Testis (tissue), 2 donors: Measurements from ENCODE around the gene YWHAH.

Experiments used
- CTCF ChIP-seq, 3 experiments: fragments of 450-650 bp in 2 of 3; fragments of 200-600 bp in 1 of 3; sonication (generic) in 1 of 3; IDR thresholded peaks; one replicate each; pipeline ENCODE4 v1.5.1; 2016 to 2019; ENCODE audit warnings: antibody characterized with exemption in 3 of 3, mild to moderate bottlenecking in 2 of 3, moderate library complexity in 1 of 3
- POLR2A ChIP-seq: fragments of 450-650 bp; IDR thresholded peaks from one replicate; pipeline ENCODE4 v1.6.1; 2017; ENCODE audit warnings: antibody characterized with exemption, mild to moderate bottlenecking, moderate library complexity

- TF ChIP-seq POLR2A (no peak), CTCF (IDR thresholded peaks at IDR 0.05) (no peak)
These were observed 27.0 kb upstream of the YWHAH start for GRCh38 chr22:31917227-31917921.
